GM18520 (cell line): ENCODE measurements around the gene DIAPH2.
A peak's percentile ranks its signal among the peaks of the same experiment; 100 is the strongest.

Source experiments
- ATAC-seq: cut with Tn5 transposase; IDR thresholded peaks from one replicate; pipeline ENCODE4 v1.9.1; 2021; ENCODE audit not compliant: unreplicated experiment

Gene DIAPH2

DNA sequence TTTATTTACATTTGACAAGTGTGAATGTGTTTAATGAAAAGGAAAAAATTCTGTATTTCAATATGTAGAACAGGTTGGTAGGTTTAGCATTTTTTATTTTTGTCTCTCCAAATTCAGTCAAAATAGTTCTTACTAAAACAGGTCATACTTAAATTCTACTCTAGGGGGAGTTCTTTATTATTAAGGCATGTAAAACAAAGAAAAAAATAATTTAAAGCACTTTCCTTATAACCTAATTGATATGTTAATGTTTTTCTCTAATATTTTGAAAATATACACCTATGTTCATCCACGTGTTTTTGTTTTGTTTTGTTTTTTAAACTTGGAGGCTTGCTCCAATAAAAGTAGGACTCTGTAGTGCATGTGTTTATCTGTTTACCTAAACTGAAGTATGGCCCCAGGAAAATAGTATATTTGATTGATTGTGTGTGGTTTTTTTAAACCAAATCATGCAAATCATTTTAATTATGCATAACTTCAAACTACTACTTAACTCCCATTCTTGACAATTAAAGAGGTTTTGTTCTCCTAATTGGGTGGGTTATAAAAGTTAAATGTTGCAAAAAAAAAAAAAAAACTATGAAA lies 761.7 kb downstream of the DIAPH2 start:
- no peak for ATAC-seq

GRCh38 chrX:97447306-97447705 lies 762.7 kb downstream of the DIAPH2 start:
- ATAC-seq, result no peak

DNA sequence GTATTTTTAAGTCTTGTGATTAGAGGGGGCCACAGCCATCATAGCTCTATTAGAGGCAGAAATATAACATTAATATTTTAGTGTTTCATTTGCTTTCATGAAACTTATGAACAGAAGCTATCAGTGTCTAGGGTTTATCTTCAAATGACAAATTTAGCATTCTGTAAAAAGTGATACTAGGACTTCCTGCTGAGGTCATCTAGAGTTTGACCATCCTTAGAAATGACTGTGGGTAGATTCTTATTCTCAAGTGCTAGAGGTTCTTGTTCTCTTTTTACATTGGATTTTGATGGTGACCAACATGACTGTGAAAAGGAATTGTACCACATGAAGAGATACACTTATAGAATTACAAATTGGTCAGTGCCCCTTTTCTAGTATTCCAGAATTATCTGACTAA lies 767.6 kb downstream of the DIAPH2 start:
- no peak for ATAC-seq

- ATAC-seq, result no peak
Observed at GRCh38 chrX:97461763-97462162, 777.1 kb downstream of the DIAPH2 start.

DNA sequence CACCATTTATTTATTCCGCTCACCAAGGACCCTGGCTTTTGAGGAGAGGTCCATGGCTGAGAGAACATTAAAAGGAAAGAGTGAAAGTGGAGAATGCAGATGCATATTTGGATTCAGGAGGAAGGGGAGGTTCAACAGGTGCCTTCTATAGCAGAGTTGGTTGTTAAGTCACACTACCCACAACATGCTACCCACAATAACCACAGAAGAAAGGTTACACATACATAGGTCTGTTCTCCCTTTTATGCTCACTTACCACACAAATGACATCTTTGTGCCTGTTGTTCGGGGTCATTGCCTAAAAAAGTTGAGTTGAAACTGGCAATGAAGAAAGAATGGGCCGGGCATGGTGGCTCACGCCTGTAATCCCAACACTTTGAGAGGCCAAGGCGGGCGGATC lies 786.4 kb downstream of the DIAPH2 start:
- no peak for ATAC-seq

DNA sequence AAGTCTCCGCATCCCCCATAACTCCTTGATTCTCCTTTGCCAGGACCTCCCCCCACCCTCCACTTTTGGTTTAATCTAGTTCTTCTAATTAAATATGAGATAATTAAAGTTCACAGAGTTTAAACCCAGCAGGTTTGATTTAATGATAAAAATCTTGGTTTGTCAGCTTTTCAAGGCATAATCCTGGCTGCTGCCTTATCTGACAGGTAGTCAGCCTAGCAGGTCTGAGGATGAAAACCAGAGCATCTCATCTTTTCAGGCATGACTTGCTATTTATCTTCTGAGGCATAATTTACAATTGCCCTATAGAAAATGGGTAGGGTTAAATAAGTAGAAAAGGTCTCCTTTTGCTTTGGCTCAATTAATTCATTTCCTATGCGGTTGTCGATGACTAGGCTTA lies 790.3 kb downstream of the DIAPH2 start:
- no peak for ATAC-seq

GRCh38 chrX:97479106-97479890 lies 794.7 kb downstream of the DIAPH2 start:
- no peak for ATAC-seq

GRCh38 chrX:97481228-97481627 lies 796.6 kb downstream of the DIAPH2 start:
- no peak for ATAC-seq

GRCh38 chrX:97482666-97483300 lies 798.1 kb downstream of the DIAPH2 start:
- no peak for ATAC-seq

DNA sequence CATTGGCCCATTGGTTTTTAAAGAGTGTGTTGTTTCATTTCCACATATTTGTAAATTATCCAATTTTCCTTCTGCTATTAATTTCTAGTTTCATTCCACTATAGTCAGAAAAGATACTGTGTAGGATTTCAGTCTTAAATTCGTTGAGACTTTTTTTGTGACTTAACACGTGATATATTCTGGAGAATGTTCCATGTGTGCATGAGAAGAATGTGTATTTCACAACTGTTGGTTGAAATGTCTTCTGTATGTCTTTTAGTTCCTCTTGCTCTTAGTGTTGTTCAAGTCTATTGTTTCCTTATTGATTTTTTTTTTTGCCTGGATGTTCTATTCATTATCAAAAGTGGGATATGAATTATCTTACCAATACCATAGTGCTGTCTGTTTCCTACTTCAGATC lies 806.0 kb downstream of the DIAPH2 start:
- ATAC-seq, result no peak

GRCh38 chrX:97494756-97495372 lies 810.2 kb downstream of the DIAPH2 start:
- peak; percentile 93 for ATAC-seq

DNA sequence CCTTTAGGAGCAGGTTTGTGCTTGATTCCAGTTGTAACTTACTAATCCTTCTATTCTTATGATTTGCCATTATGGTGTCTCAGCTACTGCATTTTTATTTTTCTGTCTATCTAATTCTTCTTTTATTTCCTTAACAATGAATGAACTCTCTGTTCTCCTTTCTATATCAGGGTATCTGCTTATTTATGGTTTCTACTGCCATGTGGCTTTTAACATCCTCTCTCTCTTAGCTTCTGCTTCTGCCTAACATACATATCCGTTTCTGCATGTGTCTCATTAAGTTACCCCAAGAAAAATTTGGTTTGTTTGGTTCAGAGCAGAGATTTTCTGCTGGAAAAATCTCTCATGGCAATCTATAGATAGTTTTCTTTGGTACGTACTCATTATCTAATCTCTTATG lies 813.5 kb downstream of the DIAPH2 start:
- ATAC-seq, result no peak

DNA sequence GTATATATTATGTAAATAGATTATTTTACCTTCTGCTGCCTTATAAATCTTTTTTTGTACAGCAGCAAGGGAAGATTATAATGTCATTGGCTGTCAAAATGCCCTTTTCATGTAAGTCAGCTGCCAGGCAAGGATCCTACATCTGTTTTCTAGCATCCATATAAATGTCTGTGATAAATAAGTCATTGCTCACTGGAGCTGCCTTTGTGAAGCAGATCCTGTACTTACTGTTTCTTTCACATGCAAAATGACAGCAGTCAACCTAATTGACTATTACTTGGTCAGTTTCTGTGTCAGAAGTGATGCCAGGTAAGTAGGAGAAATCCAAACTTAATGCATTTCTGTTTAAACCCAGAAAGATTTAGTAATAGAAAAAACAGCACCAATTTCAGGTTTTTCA lies 819.8 kb downstream of the DIAPH2 start:
- no peak for ATAC-seq

GRCh38 chrX:97517763-97518162 lies 833.1 kb downstream of the DIAPH2 start:
- no peak for ATAC-seq

DNA sequence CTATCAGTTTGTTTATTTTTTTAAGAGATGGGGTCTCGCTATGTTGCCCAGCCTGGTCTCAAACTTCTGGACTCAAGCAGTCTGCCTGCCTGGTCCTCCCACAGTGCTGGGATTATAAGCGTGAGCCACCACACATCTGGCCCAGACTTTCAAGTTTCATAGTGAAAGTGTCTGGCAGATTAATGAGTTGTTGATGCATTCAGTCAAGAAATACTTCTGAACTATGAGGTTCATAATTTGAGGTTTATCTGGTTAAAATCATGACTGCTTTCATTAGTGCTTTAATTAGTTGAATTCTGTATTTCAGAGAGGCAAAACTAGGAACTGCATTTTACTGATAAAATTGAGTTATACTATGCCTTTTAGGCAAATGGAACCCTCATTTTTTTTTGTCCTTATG lies 837.7 kb downstream of the DIAPH2 start:
- ATAC-seq, result no peak

DNA sequence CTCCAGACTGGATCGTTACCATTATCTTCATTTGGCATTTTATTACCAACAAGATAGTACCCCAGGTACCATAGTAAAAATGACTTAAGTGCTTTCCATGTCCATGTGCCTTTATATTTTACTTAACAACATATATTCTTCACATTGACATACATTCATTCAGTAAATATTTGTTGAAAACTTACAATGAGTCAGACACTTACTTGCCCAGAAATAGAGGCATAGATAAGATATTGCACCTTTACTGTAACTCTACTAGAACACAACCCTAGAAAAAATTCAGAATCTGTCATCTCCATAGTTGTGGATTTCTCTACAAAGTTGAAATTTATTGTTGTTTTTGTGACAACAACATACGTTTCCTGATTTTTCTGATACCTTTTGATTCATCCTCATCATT lies 839.7 kb downstream of the DIAPH2 start:
- no peak for ATAC-seq

- ATAC-seq, result no peak
Observed at GRCh38 chrX:97524997-97525396, 840.4 kb downstream of the DIAPH2 start.

- no peak for ATAC-seq
Observed at GRCh38 chrX:97525981-97526380, 841.3 kb downstream of the DIAPH2 start.

- peak; percentile 61 for ATAC-seq
Observed at GRCh38 chrX:97527725-97528124, 843.1 kb downstream of the DIAPH2 start.

DNA sequence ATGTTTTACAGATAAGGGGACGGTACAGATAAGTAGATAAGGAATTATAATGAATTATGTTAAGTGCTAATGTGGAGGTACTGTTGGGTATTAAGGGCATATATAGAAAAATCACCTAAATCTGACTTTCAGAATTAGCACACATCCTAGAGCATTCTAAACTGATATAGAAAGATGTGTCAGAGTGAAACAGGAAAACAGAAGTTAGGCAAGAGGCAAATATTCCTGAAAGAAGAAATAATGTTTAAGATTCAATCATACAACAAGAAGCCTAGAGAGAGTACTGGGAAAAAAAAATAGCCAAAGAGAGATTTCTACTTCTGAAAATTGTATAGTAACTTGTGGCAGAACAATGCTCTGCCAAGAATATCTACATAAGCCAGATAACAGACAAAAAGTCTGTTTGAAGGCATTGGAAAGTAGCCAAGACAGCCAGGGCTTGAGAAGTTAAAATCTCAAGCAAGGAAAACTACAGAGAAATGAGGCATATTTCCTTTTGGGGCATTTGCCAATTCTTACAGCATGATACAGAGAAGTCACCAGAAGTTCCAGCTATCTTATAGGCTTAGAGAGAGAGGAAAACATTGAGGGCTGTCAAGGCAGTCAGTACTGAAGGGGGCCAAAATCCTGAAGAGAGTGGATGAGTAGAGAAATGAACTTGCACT lies 845.0 kb downstream of the DIAPH2 start:
- no peak for ATAC-seq

GRCh38 chrX:97531825-97532224 lies 847.2 kb downstream of the DIAPH2 start:
- no peak for ATAC-seq
